Measurements from ENCODE around the gene ADAMTSL1.

Gene ADAMTSL1

GRCh38 chr9:18910435-18910834 is 436.5 kb downstream of the ADAMTSL1 start:
- Histone ChIP-seq H3K4me3 (IDR thresholded peaks at IDR 0.05; ENCODE audit: insufficient read depth, low read depth, low read length) (no peak overlapping the region), H2AFZ (ENCODE audit: low read depth) (no peak overlapping the region), H3K36me3 (ENCODE audit: insufficient read depth) (no peaks in the 10 kb centered on the region), H3K79me2 (ENCODE audit: insufficient read depth, low read depth) (no peaks in the 10 kb centered on the region), H3K9ac (no peak overlapping the region), H3K4me2 (no peak overlapping the region), H3K27me3 (ENCODE audit: insufficient read depth, low read depth) (no peaks in the 10 kb centered on the region), H4K20me1 (ENCODE audit: insufficient read depth) (no peaks in the 10 kb centered on the region), H3K27ac (no peak overlapping the region), H3K4me1 (ENCODE audit: low read depth, poor library complexity, severe bottlenecking) (no peaks in the 10 kb centered on the region)
- TF ChIP-seq, protein P1, sequence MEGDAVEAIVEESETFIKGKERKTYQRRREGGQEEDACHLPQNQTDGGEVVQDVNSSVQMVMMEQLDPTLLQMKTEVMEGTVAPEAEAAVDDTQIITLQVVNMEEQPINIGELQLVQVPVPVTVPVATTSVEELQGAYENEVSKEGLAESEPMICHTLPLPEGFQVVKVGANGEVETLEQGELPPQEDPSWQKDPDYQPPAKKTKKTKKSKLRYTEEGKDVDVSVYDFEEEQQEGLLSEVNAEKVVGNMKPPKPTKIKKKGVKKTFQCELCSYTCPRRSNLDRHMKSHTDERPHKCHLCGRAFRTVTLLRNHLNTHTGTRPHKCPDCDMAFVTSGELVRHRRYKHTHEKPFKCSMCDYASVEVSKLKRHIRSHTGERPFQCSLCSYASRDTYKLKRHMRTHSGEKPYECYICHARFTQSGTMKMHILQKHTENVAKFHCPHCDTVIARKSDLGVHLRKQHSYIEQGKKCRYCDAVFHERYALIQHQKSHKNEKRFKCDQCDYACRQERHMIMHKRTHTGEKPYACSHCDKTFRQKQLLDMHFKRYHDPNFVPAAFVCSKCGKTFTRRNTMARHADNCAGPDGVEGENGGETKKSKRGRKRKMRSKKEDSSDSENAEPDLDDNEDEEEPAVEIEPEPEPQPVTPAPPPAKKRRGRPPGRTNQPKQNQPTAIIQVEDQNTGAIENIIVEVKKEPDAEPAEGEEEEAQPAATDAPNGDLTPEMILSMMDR (conservative IDR thresholded peaks at IDR 0.05; ENCODE audit: low read depth, low read length): no peak

DNA sequence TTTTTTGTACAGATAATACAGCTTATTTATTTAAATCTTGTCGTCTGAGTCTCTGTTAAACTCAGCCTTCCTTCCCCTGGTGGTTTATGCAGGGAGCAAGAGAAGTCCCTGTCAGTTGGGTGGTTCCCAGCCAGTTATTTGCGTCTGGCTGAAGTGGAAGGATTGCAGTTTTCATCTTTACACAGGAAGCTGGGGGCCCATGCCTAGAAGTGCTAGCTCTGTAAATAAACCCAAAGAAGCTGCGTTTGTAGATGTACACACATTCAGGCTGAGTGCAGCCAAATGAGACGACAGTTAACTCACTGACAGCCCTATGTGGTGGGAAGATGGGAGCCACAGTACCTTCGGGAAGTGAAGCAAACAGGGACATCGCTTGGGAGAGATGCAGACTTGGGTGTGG is 437.0 kb downstream of the ADAMTSL1 start:
- Histone ChIP-seq H3K27me3 (ENCODE audit: insufficient read depth, low read depth) (no peaks in the 10 kb centered on the region), H3K9ac (no peak overlapping the region), H3K4me1 (ENCODE audit: low read depth, poor library complexity, severe bottlenecking) (no peaks in the 10 kb centered on the region), H3K4me2 (no peak overlapping the region), H2AFZ (ENCODE audit: low read depth) (no peak overlapping the region), H4K20me1 (ENCODE audit: insufficient read depth) (no peaks in the 10 kb centered on the region), H3K27ac (no peak overlapping the region), H3K4me3 (IDR thresholded peaks at IDR 0.05; ENCODE audit: insufficient read depth, low read depth, low read length) (no peak overlapping the region), H3K79me2 (ENCODE audit: insufficient read depth, low read depth) (no peaks in the 10 kb centered on the region), H3K36me3 (ENCODE audit: insufficient read depth) (no peaks in the 10 kb centered on the region)
- TF ChIP-seq, protein P1 (conservative IDR thresholded peaks at IDR 0.05; ENCODE audit: low read depth, low read length): no peak

- H3K36me3 ChIP-seq (ENCODE audit: insufficient read depth): no peaks in the 10 kb centered on the region
- H3K4me3 ChIP-seq (IDR thresholded peaks at IDR 0.05; ENCODE audit: insufficient read depth, low read depth, low read length): no peak overlapping the region
- H3K4me1 ChIP-seq (ENCODE audit: low read depth, poor library complexity, severe bottlenecking): no peaks in the 10 kb centered on the region
- TF ChIP-seq, protein P1 (conservative IDR thresholded peaks at IDR 0.05; ENCODE audit: low read depth, low read length): no peak
- no peak overlapping the region for H3K4me2 ChIP-seq
- H3K9ac ChIP-seq: no peak overlapping the region
- H3K27ac ChIP-seq: no peak overlapping the region
- no peaks in the 10 kb centered on the region for H4K20me1 ChIP-seq (ENCODE audit: insufficient read depth)
- H3K79me2 ChIP-seq (ENCODE audit: insufficient read depth, low read depth): no peaks in the 10 kb centered on the region
- H2AFZ ChIP-seq (ENCODE audit: low read depth): no peak overlapping the region
- no peaks in the 10 kb centered on the region for H3K27me3 ChIP-seq (ENCODE audit: insufficient read depth, low read depth)
These were observed 437.9 kb downstream of the ADAMTSL1 start for GRCh38 chr9:18911714-18912342.

GRCh38 chr9:18920141-18921084 is 446.5 kb downstream of the ADAMTSL1 start:
- Histone ChIP-seq H3K27me3 (ENCODE audit: insufficient read depth, low read depth) (no peaks in the 10 kb centered on the region), H2AFZ (ENCODE audit: low read depth) (no peak overlapping the region), H3K4me1 (ENCODE audit: low read depth, poor library complexity, severe bottlenecking) (no peaks in the 10 kb centered on the region), H3K27ac (no peak overlapping the region), H3K9ac (no peak overlapping the region), H3K79me2 (ENCODE audit: insufficient read depth, low read depth) (no peaks in the 10 kb centered on the region), H3K4me3 (IDR thresholded peaks at IDR 0.05; ENCODE audit: insufficient read depth, low read depth, low read length) (no peak overlapping the region), H4K20me1 (ENCODE audit: insufficient read depth) (no peaks in the 10 kb centered on the region), H3K4me2 (no peak overlapping the region), H3K36me3 (ENCODE audit: insufficient read depth) (no peaks in the 10 kb centered on the region)
- TF ChIP-seq, protein P1 (conservative IDR thresholded peaks at IDR 0.05; ENCODE audit: low read depth, low read length): no peak

Data from KMS-11 (cell line).